Nucleus accumbens (tissue), 56 donors: ENCODE data around the gene WIPF2.
"Not testable (repeated sequence)": the region's sequence is repeated elsewhere in the genome, so short reads cannot be mapped to it uniquely, and the experiment has no call there.

Experiments
- DNase-seq, 56 donors: peaks; one replicate each; lab custom pipeline; 2025; lab: John Stamatoyannopoulos, UW

Gene WIPF2

DNA sequence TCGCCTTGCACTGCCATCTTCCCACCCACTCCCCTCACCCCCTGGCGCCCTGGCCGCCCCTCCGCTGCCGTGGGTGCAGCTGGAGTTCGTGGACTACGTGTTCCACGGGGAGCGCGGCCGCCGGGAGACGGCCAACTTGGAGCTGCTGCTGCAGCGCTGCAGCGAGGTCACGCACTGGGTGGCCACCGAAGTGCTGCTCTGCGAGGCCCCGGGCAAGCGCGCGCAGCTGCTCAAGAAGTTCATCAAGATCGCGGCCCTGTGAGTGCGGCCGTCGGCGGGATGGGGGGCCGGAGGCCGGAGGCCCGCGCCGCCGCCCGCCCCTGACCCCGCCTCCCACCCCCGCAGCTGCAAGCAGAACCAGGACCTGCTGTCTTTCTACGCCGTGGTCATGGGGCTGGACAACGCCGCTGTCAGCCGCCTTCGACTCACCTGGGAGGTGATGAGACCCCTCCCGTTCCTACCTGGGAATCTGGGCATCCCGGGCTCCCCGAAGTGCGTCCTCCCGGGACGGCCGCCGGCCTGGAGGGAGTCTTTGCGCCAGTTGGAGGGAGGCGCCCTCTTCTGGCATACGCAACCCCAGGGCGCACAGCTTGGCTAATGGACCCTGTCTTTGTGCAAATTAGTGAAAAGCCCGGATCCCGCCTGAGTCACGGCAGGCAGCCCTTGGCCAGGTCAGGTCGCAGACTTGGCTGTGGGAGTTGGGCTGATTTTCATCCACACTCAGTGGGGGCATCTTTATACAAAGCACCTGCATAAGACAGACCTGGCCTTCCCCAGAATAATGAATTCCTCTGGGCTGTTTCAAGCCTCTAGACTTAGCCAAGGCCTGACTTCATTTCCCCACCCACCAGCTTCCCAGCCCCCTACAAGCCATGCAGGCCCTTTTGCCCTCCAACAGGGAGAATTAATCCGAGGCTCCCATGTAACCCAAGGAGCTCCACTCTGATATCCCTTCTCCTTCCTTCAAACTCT, 27.6 kb upstream of the WIPF2 start:
- peak in 50 of 56 donors; percentile 21 to 80 (median 55) for DNase-seq

DNA sequence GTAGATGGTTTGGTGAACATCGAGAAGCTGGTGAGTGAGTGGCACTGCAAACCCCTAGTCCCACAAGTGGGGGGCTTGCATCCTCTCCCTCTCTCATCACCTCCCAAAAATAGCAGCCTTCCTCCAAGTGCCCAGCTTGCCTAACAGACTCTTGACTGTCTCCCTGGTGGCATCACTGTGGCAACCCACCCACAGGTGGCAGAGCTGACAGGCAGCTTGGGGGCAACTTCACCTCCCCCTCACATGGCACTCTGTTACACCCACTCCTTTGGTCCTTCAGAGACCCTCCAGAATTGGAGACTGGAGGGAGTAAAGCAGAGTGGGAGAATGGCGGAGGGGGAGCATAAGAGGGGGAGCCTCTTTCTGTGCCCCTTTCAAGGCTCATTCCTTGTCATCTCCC, 26.1 kb upstream of the WIPF2 start:
- DNase-seq = peak in 2 of 56 donors; percentile 7 to 18

DNA sequence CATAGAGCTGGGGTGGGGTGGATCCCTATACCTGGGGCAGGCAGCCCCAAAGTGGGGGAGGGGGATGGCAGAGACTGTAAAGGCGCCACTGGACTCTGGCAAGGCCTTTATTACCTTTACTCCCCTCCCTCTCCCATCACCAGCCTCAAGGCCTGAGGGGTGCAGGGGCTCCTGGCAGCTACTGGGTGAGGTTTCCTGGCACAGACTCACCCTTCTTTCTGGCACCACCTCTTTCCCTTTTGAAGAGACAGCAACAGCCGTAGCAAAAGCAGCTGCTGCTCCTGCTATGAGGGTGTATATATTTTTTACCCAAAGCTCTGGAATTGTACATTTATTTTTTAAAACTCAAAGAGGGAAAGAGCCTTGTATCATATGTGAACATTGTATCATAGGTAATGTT, 24.3 kb upstream of the WIPF2 start:
- peak in 2 of 56 donors; percentile 13 to 21 for DNase-seq

GRCh38 chr17:40197550-40197949, 21.6 kb upstream of the WIPF2 start:
- no peak for DNase-seq

GRCh38 chr17:40197965-40198456, 21.1 kb upstream of the WIPF2 start:
- DNase-seq = not testable (repeated sequence)

DNA sequence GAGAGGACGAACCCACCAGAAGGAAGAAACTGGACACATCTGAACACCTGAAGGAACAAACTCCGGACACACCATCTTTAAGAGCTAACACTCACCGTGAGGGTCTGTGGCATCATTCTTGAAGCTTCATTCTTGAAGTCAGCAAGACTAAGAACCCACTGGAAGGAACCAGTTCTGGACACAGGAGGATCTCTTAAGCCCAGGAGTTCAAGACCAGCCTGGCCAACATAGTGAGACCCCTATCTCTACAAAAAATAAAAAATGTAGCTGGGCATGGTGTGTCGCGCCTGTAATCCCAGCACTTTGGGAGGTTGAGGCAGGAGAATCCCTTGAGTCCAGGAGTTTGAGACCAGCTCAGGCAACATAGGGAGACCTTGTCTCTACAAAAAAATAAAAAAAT, 20.5 kb upstream of the WIPF2 start:
- no peak for DNase-seq

DNA sequence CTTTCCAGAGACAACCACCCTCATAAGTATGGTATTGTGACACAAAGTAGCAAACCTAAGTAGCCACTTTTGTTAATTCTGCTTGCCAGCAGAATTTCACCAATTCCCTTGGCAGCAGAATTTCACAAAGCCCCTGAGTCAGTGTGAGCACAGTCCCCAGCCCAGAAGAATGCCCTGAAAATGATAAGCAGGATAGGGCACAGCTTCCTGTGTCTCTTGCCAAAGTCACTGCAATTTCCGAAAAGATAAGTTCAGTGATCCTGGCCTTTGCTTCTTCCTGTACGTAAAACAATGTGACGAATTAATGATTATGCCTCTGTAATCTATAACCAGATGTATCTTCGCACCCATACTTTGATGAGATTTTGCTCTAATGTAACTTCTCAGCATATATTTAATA, 16.0 kb upstream of the WIPF2 start:
- no peak for DNase-seq

GRCh38 chr17:40206193-40206592, 12.9 kb upstream of the WIPF2 start:
- DNase-seq = not testable (repeated sequence)

DNA sequence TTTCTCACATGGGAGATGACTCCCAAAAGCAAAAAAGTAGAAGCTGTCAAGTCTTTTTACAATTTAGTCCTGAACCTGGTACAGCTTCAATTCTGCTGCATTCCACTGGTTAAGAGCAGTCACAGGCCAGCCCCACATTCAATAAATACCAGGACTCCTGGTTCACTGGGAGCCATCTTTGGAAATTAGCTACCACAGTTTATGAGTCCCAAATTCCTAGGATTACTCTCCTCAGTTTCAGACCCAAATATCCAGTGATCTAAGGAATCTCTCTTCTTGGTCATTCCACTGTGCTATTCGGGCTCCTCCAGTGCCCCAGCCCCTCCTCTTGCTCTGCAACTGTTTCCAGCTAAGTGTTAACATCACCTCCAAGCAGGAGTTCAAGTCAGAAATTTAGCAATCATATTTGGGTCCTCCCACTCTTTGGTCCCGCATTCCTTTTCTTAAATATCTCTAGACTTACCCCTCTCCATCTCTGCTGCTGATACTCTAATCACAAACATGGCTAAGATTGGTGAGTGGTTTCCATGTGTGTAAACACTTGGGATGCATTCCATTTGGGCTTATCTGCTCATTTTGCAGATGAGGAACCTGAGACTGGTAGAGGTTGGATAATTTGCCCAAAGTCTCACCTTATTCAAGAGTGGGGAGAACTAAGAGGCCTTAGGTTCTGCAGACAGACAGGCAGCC, 9.6 kb upstream of the WIPF2 start:
- no peak for DNase-seq

GRCh38 chr17:40213914-40214313, 5.2 kb upstream of the WIPF2 start:
- not testable (repeated sequence) for DNase-seq

GRCh38 chr17:40218006-40218739, 931 bp upstream of the WIPF2 start:
- peak in 8 of 56 donors; percentile 7 to 44 (median 16) for DNase-seq

GRCh38 chr17:40219594-40220338, 662 bp downstream of the WIPF2 start:
- peak in 30 of 56 donors; percentile 42 to 76 (median 64) for DNase-seq

GRCh38 chr17:40224718-40225550, 5.8 kb downstream of the WIPF2 start:
- peak in 46 of 56 donors; percentile 6 to 84 (median 38) for DNase-seq

DNA sequence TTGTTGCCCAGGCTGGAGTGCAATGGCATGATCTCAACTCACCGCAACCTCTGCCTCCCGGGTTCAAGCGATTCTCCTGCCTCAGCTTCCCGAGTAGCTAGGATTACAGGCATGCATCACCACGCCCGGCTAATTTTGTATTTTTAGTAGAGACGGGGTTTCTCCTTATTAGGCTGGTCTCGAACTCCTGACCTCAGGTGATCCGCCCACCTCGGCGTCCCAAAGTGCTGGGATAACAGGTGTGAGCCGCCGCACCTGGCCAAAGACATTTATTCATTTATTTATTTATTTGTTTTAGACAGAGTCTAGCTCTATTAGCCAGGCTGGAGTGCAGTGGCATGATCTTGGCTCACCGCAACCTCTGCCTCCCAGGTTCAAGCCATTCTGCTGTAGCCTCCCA, 10.0 kb downstream of the WIPF2 start:
- DNase-seq = not testable (repeated sequence)

- DNase-seq = no peak
Measured at GRCh38 chr17:40230670-40231069, 11.6 kb downstream of the WIPF2 start.

- DNase-seq = not testable (repeated sequence)
Measured at GRCh38 chr17:40231928-40232327, 12.8 kb downstream of the WIPF2 start.

GRCh38 chr17:40241252-40241834, 22.2 kb downstream of the WIPF2 start:
- DNase-seq = no peak

DNA sequence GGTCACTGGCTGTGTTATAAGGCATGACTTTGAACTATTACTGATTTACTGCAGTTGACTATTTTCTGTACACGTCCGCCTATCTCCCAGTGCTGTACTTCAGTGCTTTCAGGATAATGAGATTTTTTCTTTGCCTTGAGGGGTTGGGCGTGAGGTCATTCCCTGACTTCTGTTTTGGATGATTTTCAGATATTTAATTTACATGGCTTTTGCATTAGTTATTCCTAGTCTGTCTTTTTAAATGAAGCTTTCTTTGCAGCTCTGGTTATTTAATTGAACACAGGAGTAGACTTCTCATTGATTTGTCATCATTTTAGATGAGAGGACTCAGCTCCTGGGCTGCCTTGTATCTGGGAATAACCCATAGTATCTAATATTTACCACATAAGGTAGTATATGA, 23.7 kb downstream of the WIPF2 start:
- DNase-seq = no peak

- DNase-seq = no peak
Measured at GRCh38 chr17:40243761-40244160, 24.7 kb downstream of the WIPF2 start.
